ENCODE results near the gene LRRC57.

DNA sequence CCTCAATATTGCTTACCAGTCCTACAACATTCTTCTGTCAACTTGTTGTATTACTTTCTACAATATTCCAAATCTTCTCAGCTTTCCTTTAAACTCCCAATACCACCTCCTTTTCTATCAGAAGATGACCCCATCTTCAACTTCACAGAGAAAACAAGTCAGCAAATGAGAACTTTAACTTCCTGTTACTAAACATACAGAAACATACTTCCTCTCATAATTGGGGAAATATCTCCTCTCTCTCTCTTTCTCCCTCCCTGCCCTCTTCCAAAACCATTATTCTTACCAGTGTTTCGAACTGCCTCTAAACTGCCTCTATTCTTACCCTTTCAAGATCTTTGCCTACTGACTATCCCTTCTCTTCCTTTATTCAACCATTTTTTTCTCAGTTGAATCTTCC, 54.9 kb downstream of the LRRC57 start:
- TF ChIP-seq CTCF (IDR thresholded peaks at IDR 0.05) (no peak), POLR2A (IDR thresholded peaks at IDR 0.05) (no peak)

All from right lobe of liver (tissue), 4 donors.